CD14-positive monocyte (primary cell): ENCODE measurements around the gene CAMTA1. TPM values are rescaled to one million over a fixed set of nuclear protein-coding genes. Genes with fewer than 3 reads are reported as not detected.

Experiments used
- DNase-seq, 3 donors: peaks; one replicate each; pipeline ENCODE4 v3.0.0-alpha.2; 2011 to 2022
- H2AFZ ChIP-seq: 2 replicates; pipeline ENCODE4 v1.6.0; 2012; ENCODE audit warnings: mild to moderate bottlenecking, low read depth, low read length, inconsistent platforms; ENCODE audit not compliant: insufficient read depth, poor library complexity, severe bottlenecking
- H3K27ac ChIP-seq, 2 donors: 1 replicate in 1 of 2; 2 replicates in 1 of 2; pipeline ENCODE4 v1.5.1; 2012 to 2013; ENCODE audit warnings: low read length in 2 of 2, control low read depth in 1 of 2, inconsistent platforms in 1 of 2, low read depth in 1 of 2, mild to moderate bottlenecking in 1 of 2
- H3K27me3 ChIP-seq, 2 donors: one replicate each; pipeline versions ENCODE4 v1.6.0 to v1.6.1; 2011 to 2013; ENCODE audit warnings: low read length in 2 of 2; ENCODE audit not compliant: control insufficient read depth in 2 of 2, insufficient read depth in 2 of 2
- H3K36me3 ChIP-seq, 2 donors: replicated peaks in 1 of 2; 1 replicate in 1 of 2; 2 replicates in 1 of 2; pipeline versions ENCODE4 v1.5.1 to v1.6.1; 2012 to 2013; ENCODE audit warnings: low read length in 2 of 2, control low read depth in 1 of 2, inconsistent platforms in 1 of 2, mild to moderate bottlenecking in 1 of 2; ENCODE audit not compliant: insufficient read depth in 2 of 2, control insufficient read depth in 1 of 2
- H3K4me1 ChIP-seq, 2 donors: 1 replicate in 1 of 2; 2 replicates in 1 of 2; pipeline versions ENCODE4 v1.5.1 to v1.6.1; 2012 to 2013; ENCODE audit warnings: low read length in 2 of 2, control low read depth in 1 of 2, inconsistent platforms in 1 of 2, mild to moderate bottlenecking in 1 of 2, moderate library complexity in 1 of 2; ENCODE audit not compliant: insufficient read depth in 2 of 2, control insufficient read depth in 1 of 2
- H3K4me2 ChIP-seq: replicated peaks from 2 replicates; pipeline ENCODE3; 2012; ENCODE audit warnings: low read length, moderate library complexity, mild to moderate bottlenecking; ENCODE audit not compliant: poor library complexity, severe bottlenecking; ENCODE audit errors: extremely low read depth
- H3K4me3 ChIP-seq, 3 experiments: fragments of 200-600 bp in 1 of 3; sonication (generic) in 1 of 3; replicated peaks in 1 of 3; 1 replicate in 2 of 3; 2 replicates in 1 of 3; pipeline ENCODE4 v1.5.1; 2011 to 2013; ENCODE audit warnings: low read length in 3 of 3, mild to moderate bottlenecking in 3 of 3, control low read depth in 2 of 3, low read depth in 2 of 3, inconsistent platforms in 1 of 3, moderate library complexity in 1 of 3
- H3K79me2 ChIP-seq: 2 replicates; pipeline ENCODE4 v1.6.0; 2012; ENCODE audit warnings: mild to moderate bottlenecking, control low read depth, inconsistent platforms, low read length, moderate library complexity; ENCODE audit not compliant: insufficient read depth
- H3K9ac ChIP-seq: 2 replicates; pipeline ENCODE4 v1.6.0; 2017; ENCODE audit warnings: low read length, mild to moderate bottlenecking; ENCODE audit not compliant: insufficient read depth, poor library complexity, severe bottlenecking
- H3K9me3 ChIP-seq, 2 donors: replicated peaks in 1 of 2; 1 replicate in 1 of 2; 2 replicates in 1 of 2; pipeline versions ENCODE4 v1.5.1 to v1.6.1; 2012 to 2013; ENCODE audit warnings: low read length in 2 of 2, control low read depth in 1 of 2; ENCODE audit not compliant: control insufficient read depth in 1 of 2, insufficient read depth in 1 of 2
- H4K20me1 ChIP-seq: 2 replicates; pipeline ENCODE4 v1.6.0; 2012; ENCODE audit warnings: mild to moderate bottlenecking, low read length, control low read depth, moderate library complexity; ENCODE audit not compliant: insufficient read depth
- H3K27ac Mint-ChIP-seq, 7 donors: one replicate each; pipeline ENCODE4 v1.8.0; 2020; ENCODE audit warnings: mild to moderate bottlenecking in 7 of 7, mixed read lengths in 7 of 7, moderate library complexity in 6 of 7, inconsistent platforms in 2 of 7
- H3K27me3 Mint-ChIP-seq, 3 donors: one replicate each; pipeline ENCODE4 v1.8.0; 2021 to 2022; ENCODE audit warnings: low read depth in 3 of 3, mild to moderate bottlenecking in 3 of 3, mixed read lengths in 3 of 3, moderate library complexity in 3 of 3, inconsistent platforms in 1 of 3
- H3K36me3 Mint-ChIP-seq, 2 donors: one replicate each; pipeline ENCODE4 v1.8.0; 2020; ENCODE audit warnings: mixed read lengths in 2 of 2, inconsistent platforms in 1 of 2, mild to moderate bottlenecking in 1 of 2
- H3K4me1 Mint-ChIP-seq: one replicate; pipeline ENCODE4 v1.8.0; 2020; ENCODE audit warnings: mild to moderate bottlenecking, mixed read lengths
- H3K4me3 Mint-ChIP-seq, 2 donors: one replicate each; pipeline ENCODE4 v1.8.0; 2020; ENCODE audit warnings: mild to moderate bottlenecking in 2 of 2, mixed read lengths in 2 of 2, moderate library complexity in 1 of 2
- H3K9me3 Mint-ChIP-seq, 7 donors: one replicate each; pipeline ENCODE4 v1.8.0; 2020 to 2022; ENCODE audit warnings: mixed read lengths in 7 of 7, mild to moderate bottlenecking in 6 of 7, moderate library complexity in 6 of 7, inconsistent platforms in 2 of 7
- WGBS: methylation state at CpG from one replicate; pipeline ENCODE4 v1.1.5; 2013; ENCODE audit warnings: missing lambda C conversion rate; ENCODE audit not compliant: insufficient coverage; 5-methylcytosine and 5-hydroxymethylcytosine counted together
- intact Hi-C, 2 donors: fragments of 100-400 bp; cut with micrococcal nuclease; formaldehyde crosslinking; loops; one replicate each; pipeline versions ENCODE4 v1.15.0 to v1.15.1; 2023
- polyA plus RNA-seq, 3 donors: library from polyadenylated mRNA; depleted of rRNA in 1 of 3; unstranded in 2 of 3; stranded (reverse) in 1 of 3; fragments of 300-500 nt in 2 of 3; fragments of >200 nt in 1 of 3; fragmentation: Illumina TruSeq in 2 of 3; gene quantifications; 1 replicate in 2 of 3; 2 replicates in 1 of 3; pipeline ENCODE4 v1.2.3, GENCODE V29; 2012 to 2021
- TF ChIP-seq, protein P1 (sequence below): fragments of 200-600 bp; IDR thresholded peaks from one replicate; pipeline ENCODE4 v1.8.0; 2022; ENCODE audit warnings: antibody characterized with exemption, mild to moderate bottlenecking

Gene CAMTA1
- polyA plus RNA-seq, 3 donors = 52.0 to 89.6 (median 78.3) TPM

DNA sequence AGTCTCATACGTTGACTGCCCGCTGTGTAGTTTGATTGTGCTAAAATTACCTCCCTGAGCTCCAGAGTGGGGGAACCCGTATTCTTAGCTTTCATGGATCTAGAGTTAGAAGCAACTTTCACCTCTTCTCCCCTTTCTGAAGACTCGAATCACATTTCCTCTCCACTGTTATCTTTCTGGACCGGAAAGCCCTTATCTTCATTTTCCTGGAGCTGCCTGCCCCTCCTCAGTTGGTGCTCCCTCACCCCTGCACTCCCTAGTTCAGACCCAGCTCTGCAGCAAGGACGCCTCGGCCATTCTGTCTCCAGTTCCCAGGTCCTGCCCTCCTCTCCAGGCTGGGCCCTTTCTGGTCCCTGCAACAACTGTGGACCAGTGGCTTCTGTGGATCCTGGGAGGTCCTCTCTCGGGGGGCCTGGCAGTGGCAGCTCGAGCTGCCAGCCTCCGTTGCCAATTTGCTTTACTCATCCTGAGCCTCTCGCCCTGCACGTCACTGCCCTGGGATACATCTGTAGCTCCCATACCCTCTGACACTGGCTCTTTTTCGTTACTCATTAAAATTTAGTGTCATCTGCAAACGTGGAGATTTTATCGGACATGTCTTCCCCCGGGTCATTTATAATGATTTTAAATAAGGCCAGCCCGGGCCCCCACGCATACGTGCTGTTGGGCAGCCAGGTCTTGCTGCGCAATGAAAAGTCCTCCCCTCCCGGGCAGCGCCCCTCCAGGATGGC, 844.4 kb downstream of the CAMTA1 start:
- intact Hi-C loops = no loop called here
- H3K4me3 ChIP-seq = no peak overlapping the region
- no peak for DNase-seq
- no peaks in the 10 kb centered on the region for H3K4me1 ChIP-seq
- no peak overlapping the region for H3K4me2 ChIP-seq
- H3K27ac Mint-ChIP-seq = peak overlapping the region in 1 of 7 donors; percentile 28
- no peaks in the 10 kb centered on the region for H3K9me3 ChIP-seq
- H3K27me3 Mint-ChIP-seq = peaks cover 7 to 25% (median 19%) of the 10 kb centered on the region in 3 donors
- no peaks in the 10 kb centered on the region for H3K4me1 Mint-ChIP-seq
- no peaks in the 10 kb centered on the region for H3K36me3 ChIP-seq
- H3K27me3 ChIP-seq = peaks cover 0 to 6% of the 10 kb centered on the region in 2 donors
- no peaks in the 10 kb centered on the region for H3K36me3 Mint-ChIP-seq
- no peaks in the 10 kb centered on the region for H3K79me2 ChIP-seq
- H3K27ac ChIP-seq = no peak overlapping the region
- H3K9ac ChIP-seq = no peak overlapping the region
- H4K20me1 ChIP-seq = no peaks in the 10 kb centered on the region
- 91% methylated on average over 19 of the region's 22 CpGs for WGBS
- H3K4me3 Mint-ChIP-seq = no peak overlapping the region
- H2AFZ ChIP-seq = no peak overlapping the region
- no peaks in the 10 kb centered on the region for H3K9me3 Mint-ChIP-seq
- TF ChIP-seq, protein P1, sequence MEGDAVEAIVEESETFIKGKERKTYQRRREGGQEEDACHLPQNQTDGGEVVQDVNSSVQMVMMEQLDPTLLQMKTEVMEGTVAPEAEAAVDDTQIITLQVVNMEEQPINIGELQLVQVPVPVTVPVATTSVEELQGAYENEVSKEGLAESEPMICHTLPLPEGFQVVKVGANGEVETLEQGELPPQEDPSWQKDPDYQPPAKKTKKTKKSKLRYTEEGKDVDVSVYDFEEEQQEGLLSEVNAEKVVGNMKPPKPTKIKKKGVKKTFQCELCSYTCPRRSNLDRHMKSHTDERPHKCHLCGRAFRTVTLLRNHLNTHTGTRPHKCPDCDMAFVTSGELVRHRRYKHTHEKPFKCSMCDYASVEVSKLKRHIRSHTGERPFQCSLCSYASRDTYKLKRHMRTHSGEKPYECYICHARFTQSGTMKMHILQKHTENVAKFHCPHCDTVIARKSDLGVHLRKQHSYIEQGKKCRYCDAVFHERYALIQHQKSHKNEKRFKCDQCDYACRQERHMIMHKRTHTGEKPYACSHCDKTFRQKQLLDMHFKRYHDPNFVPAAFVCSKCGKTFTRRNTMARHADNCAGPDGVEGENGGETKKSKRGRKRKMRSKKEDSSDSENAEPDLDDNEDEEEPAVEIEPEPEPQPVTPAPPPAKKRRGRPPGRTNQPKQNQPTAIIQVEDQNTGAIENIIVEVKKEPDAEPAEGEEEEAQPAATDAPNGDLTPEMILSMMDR = no peak

DNA sequence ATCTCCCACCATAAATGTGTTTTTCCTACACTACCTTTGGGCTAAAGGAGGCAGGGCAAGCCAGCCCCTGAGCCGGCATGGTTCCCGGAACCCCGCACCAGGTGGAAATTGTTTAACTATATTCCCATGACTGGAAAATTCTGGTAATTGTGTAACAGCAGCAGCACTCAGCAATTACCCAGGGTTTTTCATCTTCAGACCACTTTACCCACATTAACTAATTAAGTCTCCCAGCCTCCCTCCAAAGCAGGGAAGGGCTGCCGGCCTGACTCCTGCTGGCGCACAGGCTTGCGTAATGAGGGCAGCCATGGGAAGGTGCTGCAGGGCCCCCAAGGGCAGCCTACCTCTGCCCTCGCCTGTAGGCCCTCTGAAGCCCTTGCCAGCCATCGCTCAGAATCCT, 845.1 kb downstream of the CAMTA1 start:
- Histone ChIP-seq H3K9ac (no peak overlapping the region), H3K4me2 (no peak overlapping the region), H2AFZ (no peak overlapping the region), H3K27me3 (peaks cover 0 to 6% of the 10 kb centered on the region in 2 donors), H4K20me1 (no peaks in the 10 kb centered on the region), H3K4me3 (no peak overlapping the region), H3K79me2 (no peaks in the 10 kb centered on the region), H3K36me3 (no peaks in the 10 kb centered on the region), H3K4me1 (no peaks in the 10 kb centered on the region), H3K27ac (no peak overlapping the region), H3K9me3 (no peaks in the 10 kb centered on the region)
- Mint-ChIP-seq H3K4me3 (no peak overlapping the region), H3K9me3 (no peaks in the 10 kb centered on the region), H3K36me3 (no peaks in the 10 kb centered on the region), H3K27ac (no peak overlapping the region), H3K27me3 (peaks cover 7 to 21% (median 16%) of the 10 kb centered on the region in 3 donors), H3K4me1 (no peaks in the 10 kb centered on the region)
- TF ChIP-seq, protein P1 = no peak
- 52% methylated on average over 5 of the region's 8 CpGs for WGBS
- intact Hi-C loops = no loop called here
- no peak for DNase-seq
